Panc1 (cell line): Measurements from ENCODE around the gene HIPK2.

Experiments
- POLR2AphosphoS5 ChIP-seq: IDR thresholded peaks from 2 replicates; pipeline ENCODE4 v1.6.1; 2012; ENCODE audit warnings: mild to moderate bottlenecking, low read depth, low read length, moderate library complexity
- REST ChIP-seq, 2 experiments: IDR thresholded peaks; 2 replicates each; pipeline ENCODE4 v1.6.1; 2011 to 2012; ENCODE audit warnings: low read depth in 2 of 2, control low read depth in 1 of 2, low read length in 1 of 2, mild to moderate bottlenecking in 1 of 2, moderate library complexity in 1 of 2; ENCODE audit not compliant: insufficient read depth in 1 of 2
- SIN3A ChIP-seq: IDR thresholded peaks from 2 replicates; pipeline ENCODE4 v1.6.1; 2012; ENCODE audit warnings: low read depth, mild to moderate bottlenecking, low read length, moderate library complexity, borderline replicate concordance; ENCODE audit not compliant: insufficient read depth
- TF ChIP-seq, protein P1 (sequence below): fragments of 450-650 bp; IDR thresholded peaks from 2 replicates; pipeline ENCODE4 v1.5.1; 2017; ENCODE audit warnings: mild to moderate bottlenecking

GRCh38 chr7:139783647-139784385 is 6.0 kb upstream of the HIPK2 start:
- TF ChIP-seq, protein P1, sequence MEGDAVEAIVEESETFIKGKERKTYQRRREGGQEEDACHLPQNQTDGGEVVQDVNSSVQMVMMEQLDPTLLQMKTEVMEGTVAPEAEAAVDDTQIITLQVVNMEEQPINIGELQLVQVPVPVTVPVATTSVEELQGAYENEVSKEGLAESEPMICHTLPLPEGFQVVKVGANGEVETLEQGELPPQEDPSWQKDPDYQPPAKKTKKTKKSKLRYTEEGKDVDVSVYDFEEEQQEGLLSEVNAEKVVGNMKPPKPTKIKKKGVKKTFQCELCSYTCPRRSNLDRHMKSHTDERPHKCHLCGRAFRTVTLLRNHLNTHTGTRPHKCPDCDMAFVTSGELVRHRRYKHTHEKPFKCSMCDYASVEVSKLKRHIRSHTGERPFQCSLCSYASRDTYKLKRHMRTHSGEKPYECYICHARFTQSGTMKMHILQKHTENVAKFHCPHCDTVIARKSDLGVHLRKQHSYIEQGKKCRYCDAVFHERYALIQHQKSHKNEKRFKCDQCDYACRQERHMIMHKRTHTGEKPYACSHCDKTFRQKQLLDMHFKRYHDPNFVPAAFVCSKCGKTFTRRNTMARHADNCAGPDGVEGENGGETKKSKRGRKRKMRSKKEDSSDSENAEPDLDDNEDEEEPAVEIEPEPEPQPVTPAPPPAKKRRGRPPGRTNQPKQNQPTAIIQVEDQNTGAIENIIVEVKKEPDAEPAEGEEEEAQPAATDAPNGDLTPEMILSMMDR, result no peak
- TF ChIP-seq SIN3A, result no peak
- no peak for TF ChIP-seq POLR2AphosphoS5
- no peak for TF ChIP-seq REST (IDR thresholded peaks at IDR 0.05; ENCODE audit: insufficient read depth in 1 of 2, low read depth in 2 of 2, low read length in 1 of 2)
